Suprapubic skin (tissue), 4 donors: ENCODE measurements around the gene CDH13. TPM values are rescaled to one million over a fixed set of nuclear protein-coding genes. Genes with fewer than 3 reads are reported as not detected.

Source experiments
- DNase-seq, 2 donors: peaks; one replicate each; pipeline ENCODE4 v3.0.0-alpha.2; 2019; ENCODE audit warnings: low spot score in 2 of 2
- H3K27ac ChIP-seq: fragments of 200-600 bp; sonication (generic); one replicate; pipeline ENCODE4 v1.5.1; 2019
- H3K27me3 ChIP-seq: fragments of 200-600 bp; sonication (generic); one replicate; pipeline ENCODE4 v1.5.1; 2019
- H3K36me3 ChIP-seq: fragments of 200-600 bp; sonication (generic); one replicate; pipeline ENCODE4 v1.5.1; 2019
- H3K4me1 ChIP-seq: fragments of 200-600 bp; sonication (generic); one replicate; pipeline ENCODE4 v1.5.1; 2019
- H3K4me3 ChIP-seq: fragments of 200-600 bp; sonication (generic); one replicate; pipeline ENCODE4 v1.5.1; 2019; ENCODE audit warnings: mild to moderate bottlenecking
- H3K9me3 ChIP-seq: fragments of 200-600 bp; sonication (generic); one replicate; pipeline ENCODE4 v1.5.1; 2019
- EP300 ChIP-seq: sonication (generic); formaldehyde crosslinking; IDR thresholded peaks from one replicate; pipeline ENCODE4 v1.6.1; 2017; ENCODE audit warnings: antibody characterized with exemption
- POLR2A ChIP-seq, 2 donors: fragments of 450-650 bp; IDR thresholded peaks; one replicate each; pipeline ENCODE4 v1.6.1; 2017; ENCODE audit warnings: antibody characterized with exemption in 2 of 2, mild to moderate bottlenecking in 2 of 2, moderate library complexity in 2 of 2
- POLR2AphosphoS5 ChIP-seq, 3 donors: sonication (generic); formaldehyde crosslinking; IDR thresholded peaks; one replicate each; pipeline ENCODE4 v1.6.1; 2017; ENCODE audit warnings: antibody characterized with exemption in 3 of 3
- WGBS: methylation state at CpG from one replicate; pipeline ENCODE4 v1.1.5; 2018; 5-methylcytosine and 5-hydroxymethylcytosine counted together
- total RNA-seq, 4 donors: library from RNA; depleted of rRNA; stranded (reverse); fragments of >200 nt; gene quantifications; one replicate each; pipeline ENCODE4 v1.1.0, GENCODE V29; 2016
- TF ChIP-seq, protein P1 (sequence below), 2 donors: fragments of 200-600 bp in 1 of 2; fragments of 450-650 bp in 1 of 2; sonication (generic) in 1 of 2; IDR thresholded peaks; one replicate each; pipeline ENCODE4 v1.5.1; 2016 to 2019; ENCODE audit warnings: antibody characterized with exemption in 2 of 2, mild to moderate bottlenecking in 1 of 2, moderate library complexity in 1 of 2

CDH13 gene
- total RNA-seq, 4 donors from 2014 or later, result 90.4 to 176 (median 139) TPM

DNA sequence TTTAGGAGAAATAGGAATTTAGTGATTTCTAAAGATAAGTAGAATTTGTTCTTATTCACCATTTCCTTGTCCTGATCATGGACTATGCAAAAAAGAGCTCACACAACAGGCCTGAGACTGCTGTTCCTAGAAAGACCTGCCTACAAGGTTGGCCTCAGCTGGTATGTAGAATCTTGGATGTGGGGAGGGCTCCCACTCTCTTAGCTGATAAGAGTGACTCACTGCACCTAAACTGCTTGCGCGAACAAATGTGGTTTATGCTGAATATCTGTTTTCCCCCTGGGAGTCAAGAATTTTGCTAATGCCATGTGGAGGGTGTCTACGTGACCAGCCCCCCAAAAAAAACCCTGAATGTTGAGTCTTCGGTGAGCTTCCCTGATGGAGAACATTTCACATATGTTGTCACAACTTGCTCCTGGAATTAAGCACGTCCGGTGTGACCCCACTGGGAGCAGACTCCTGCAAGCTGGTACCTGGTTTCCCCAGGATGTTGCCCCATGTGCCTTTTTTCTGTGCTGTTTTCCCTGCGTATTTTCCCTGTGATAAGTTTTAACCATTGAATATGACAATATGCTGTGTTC lies 1112.2 kb downstream of the CDH13 start:
- H3K9me3 ChIP-seq, result no peaks in the 10 kb centered on the region
- no peak overlapping the region for H3K27ac ChIP-seq
- H3K27me3 ChIP-seq, result no peaks in the 10 kb centered on the region
- H3K4me3 ChIP-seq, result no peak overlapping the region
- peaks cover 2% of the 10 kb centered on the region for H3K4me1 ChIP-seq
- no peaks in the 10 kb centered on the region for H3K36me3 ChIP-seq
- WGBS, result 96% methylated on average over 7 of the region's 7 CpGs
- DNase-seq, result peak in 1 of 2 donors; percentile 16
- TF ChIP-seq POLR2A (IDR thresholded peaks at IDR 0.05), result no peak
- TF ChIP-seq POLR2AphosphoS5 (IDR thresholded peaks at IDR 0.05), result no peak
- TF ChIP-seq EP300, result no peak
- TF ChIP-seq, protein P1, sequence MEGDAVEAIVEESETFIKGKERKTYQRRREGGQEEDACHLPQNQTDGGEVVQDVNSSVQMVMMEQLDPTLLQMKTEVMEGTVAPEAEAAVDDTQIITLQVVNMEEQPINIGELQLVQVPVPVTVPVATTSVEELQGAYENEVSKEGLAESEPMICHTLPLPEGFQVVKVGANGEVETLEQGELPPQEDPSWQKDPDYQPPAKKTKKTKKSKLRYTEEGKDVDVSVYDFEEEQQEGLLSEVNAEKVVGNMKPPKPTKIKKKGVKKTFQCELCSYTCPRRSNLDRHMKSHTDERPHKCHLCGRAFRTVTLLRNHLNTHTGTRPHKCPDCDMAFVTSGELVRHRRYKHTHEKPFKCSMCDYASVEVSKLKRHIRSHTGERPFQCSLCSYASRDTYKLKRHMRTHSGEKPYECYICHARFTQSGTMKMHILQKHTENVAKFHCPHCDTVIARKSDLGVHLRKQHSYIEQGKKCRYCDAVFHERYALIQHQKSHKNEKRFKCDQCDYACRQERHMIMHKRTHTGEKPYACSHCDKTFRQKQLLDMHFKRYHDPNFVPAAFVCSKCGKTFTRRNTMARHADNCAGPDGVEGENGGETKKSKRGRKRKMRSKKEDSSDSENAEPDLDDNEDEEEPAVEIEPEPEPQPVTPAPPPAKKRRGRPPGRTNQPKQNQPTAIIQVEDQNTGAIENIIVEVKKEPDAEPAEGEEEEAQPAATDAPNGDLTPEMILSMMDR (IDR thresholded peaks at IDR 0.05), result no peak

DNA sequence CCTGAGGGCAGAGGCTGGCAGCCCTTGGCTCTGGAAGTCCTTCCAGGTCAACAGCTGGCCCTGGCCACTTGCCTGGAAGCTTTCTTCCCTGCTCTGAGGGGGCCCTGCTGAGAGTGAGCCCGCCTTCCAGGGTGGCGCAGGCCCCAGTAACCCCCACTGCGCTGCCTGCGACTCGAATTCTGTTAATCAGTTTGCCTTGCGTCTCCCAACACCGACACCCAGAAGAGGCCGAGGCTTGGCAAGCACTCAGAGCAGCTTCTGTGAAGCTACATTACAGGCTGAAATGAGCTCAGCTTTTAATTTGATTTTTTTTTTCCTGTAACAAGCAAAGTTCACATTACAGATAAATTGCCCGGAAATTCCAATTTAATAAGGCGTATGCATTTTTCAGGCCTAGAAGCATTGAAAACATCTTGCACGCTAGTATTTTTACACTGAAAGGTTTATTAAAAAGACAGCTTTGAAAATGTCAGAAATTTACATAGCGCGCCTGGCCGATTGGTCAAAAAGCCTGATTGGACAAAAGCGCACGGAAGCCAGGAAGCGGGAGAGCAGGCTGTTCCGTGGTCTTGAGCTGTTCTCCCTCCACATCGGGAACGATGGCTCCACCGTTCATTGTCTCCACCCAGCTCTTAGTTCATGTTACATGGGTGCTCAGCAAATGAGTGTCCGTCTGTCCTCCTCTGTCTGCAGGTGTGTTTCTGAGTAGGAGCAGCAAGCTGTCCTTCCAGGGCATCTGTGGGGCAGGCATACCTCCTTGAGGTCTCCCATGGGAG lies 1115.5 kb downstream of the CDH13 start:
- Histone ChIP-seq H3K27me3 (no peaks in the 10 kb centered on the region), H3K4me1 (peaks cover 7% of the 10 kb centered on the region), H3K36me3 (no peaks in the 10 kb centered on the region), H3K9me3 (no peaks in the 10 kb centered on the region), H3K4me3 (no peak overlapping the region), H3K27ac (no peak overlapping the region)
- 88% methylated on average over 21 of the region's 22 CpGs for WGBS
- TF ChIP-seq, protein P1 (IDR thresholded peaks at IDR 0.05), result no peak
- TF ChIP-seq POLR2A (IDR thresholded peaks at IDR 0.05) (no peak), EP300 (no peak), POLR2AphosphoS5 (IDR thresholded peaks at IDR 0.05) (no peak)
- DNase-seq, result peak in 1 of 2 donors; percentile 54

- DNase-seq, result peak in 1 of 2 donors; percentile 15
- no peaks in the 10 kb centered on the region for H3K36me3 ChIP-seq
- no peaks in the 10 kb centered on the region for H3K9me3 ChIP-seq
- no peak overlapping the region for H3K4me3 ChIP-seq
- TF ChIP-seq EP300 (no peak), POLR2A (IDR thresholded peaks at IDR 0.05) (no peak), POLR2AphosphoS5 (IDR thresholded peaks at IDR 0.05) (no peak)
- TF ChIP-seq, protein P1 (IDR thresholded peaks at IDR 0.05), result no peak
- 86% methylated on average over 4 of the region's 4 CpGs for WGBS
- peaks cover 7% of the 10 kb centered on the region for H3K4me1 ChIP-seq
- no peaks in the 10 kb centered on the region for H3K27me3 ChIP-seq
- H3K27ac ChIP-seq, result no peak overlapping the region
These were observed 1116.5 kb downstream of the CDH13 start for GRCh38 chr16:83743241-83743640.

GRCh38 chr16:83743720-83744119 lies 1117.0 kb downstream of the CDH13 start:
- H3K4me1 ChIP-seq, result peaks cover 7% of the 10 kb centered on the region
- WGBS, result 85% methylated on average over 6 of the region's 6 CpGs
- peak in 1 of 2 donors; percentile 8 for DNase-seq
- H3K36me3 ChIP-seq, result no peaks in the 10 kb centered on the region
- no peak overlapping the region for H3K4me3 ChIP-seq
- no peaks in the 10 kb centered on the region for H3K9me3 ChIP-seq
- TF ChIP-seq POLR2AphosphoS5 (IDR thresholded peaks at IDR 0.05) (no peak), EP300 (no peak), POLR2A (IDR thresholded peaks at IDR 0.05) (no peak)
- TF ChIP-seq, protein P1 (IDR thresholded peaks at IDR 0.05), result no peak
- H3K27me3 ChIP-seq, result no peaks in the 10 kb centered on the region
- H3K27ac ChIP-seq, result no peak overlapping the region

- Histone ChIP-seq H3K27me3 (no peaks in the 10 kb centered on the region), H3K4me1 (peaks cover 7% of the 10 kb centered on the region), H3K4me3 (no peak overlapping the region), H3K9me3 (no peaks in the 10 kb centered on the region), H3K27ac (no peak overlapping the region), H3K36me3 (no peaks in the 10 kb centered on the region)
- TF ChIP-seq, protein P1 (IDR thresholded peaks at IDR 0.05), result no peak
- TF ChIP-seq POLR2A (IDR thresholded peaks at IDR 0.05), result no peak
- no peak for TF ChIP-seq POLR2AphosphoS5 (IDR thresholded peaks at IDR 0.05)
- TF ChIP-seq EP300, result no peak
- DNase-seq, result peak; percentile 72 to 73
- WGBS, result 50% methylated on average over 8 of the region's 12 CpGs
These were observed 1117.7 kb downstream of the CDH13 start for GRCh38 chr16:83744441-83744981.
